C4-2B (cell line): ENCODE results near the gene CYP2A6.
"Not testable (repeated sequence)": the region's sequence is repeated elsewhere in the genome, so short reads cannot be mapped to it uniquely, and the experiment has no call there.

Experiments
- CTCF ChIP-seq: fragments of 450-650 bp; conservative IDR thresholded peaks from 2 replicates; pipeline ENCODE4 v1.5.1; 2017; ENCODE audit warnings: mild to moderate bottlenecking
- ZFX ChIP-seq: fragments of 450-650 bp; IDR thresholded peaks from 2 replicates; pipeline ENCODE4 v1.6.1; 2017

DNA sequence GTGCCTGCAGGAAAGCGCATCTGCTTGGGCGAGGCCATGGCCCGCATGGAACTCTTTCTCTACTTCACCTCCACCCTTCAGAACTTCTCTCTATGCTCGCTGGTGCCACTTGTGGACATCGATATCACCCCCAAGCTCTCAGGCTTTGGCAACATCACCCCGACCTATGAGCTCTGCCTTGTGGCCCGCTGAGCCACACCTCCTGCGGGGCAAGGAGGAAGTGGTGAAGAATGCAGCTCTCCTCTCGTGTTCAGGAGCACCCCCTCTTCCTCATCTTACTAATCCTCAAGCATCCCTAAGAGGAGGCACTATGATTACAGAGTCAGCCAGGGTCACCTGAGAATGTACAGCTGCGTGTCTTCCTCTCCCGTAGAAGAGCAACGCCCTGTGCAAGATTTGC lies 49.7 kb upstream of the CYP2A6 start:
- not testable (repeated sequence) for TF ChIP-seq CTCF, ZFX
